ENCODE results near the gene NAIF1. TPM values are rescaled to one million over a fixed set of nuclear protein-coding genes. Genes with fewer than 3 reads are reported as not detected.
"Not testable (repeated sequence)": the region's sequence is repeated elsewhere in the genome, so short reads cannot be mapped to it uniquely, and the experiment has no call there.

Gene NAIF1
- total and polyA plus RNA-seq, 4 donors, result 7.2 to 13.3 (median 11.0) TPM

- no peak overlapping the region for H3K27ac ChIP-seq (ENCODE audit: low read depth, low read length)
- H3K4me3 ChIP-seq (ENCODE audit: low read depth, low read length), result no peak overlapping the region
- DNase-seq (ENCODE audit: low read depth in 4 of 6, low spot score in 6 of 6), result peak in 1 of 6 donors; percentile 63
- no peaks in the 10 kb centered on the region for H3K9me3 ChIP-seq (ENCODE audit: control insufficient read depth, insufficient read depth, low read length)
- no peaks in the 10 kb centered on the region for H3K27me3 ChIP-seq (ENCODE audit: control insufficient read depth, insufficient read depth, low read length)
- H3K36me3 ChIP-seq (ENCODE audit: control insufficient read depth, insufficient read depth, low read length), result no peaks in the 10 kb centered on the region
- WGBS (ENCODE audit: insufficient coverage), result 89% methylated on average over 13 of the region's 15 CpGs
- H3K4me1 ChIP-seq (ENCODE audit: control insufficient read depth, insufficient read depth, low read length), result peaks cover 17% of the 10 kb centered on the region
These were observed 15.0 kb downstream of the NAIF1 start for GRCh38 chr9:128051932-128052709.

- no peaks in the 10 kb centered on the region for H3K4me1 ChIP-seq (ENCODE audit: control insufficient read depth, insufficient read depth, low read length)
- no peak for DNase-seq (ENCODE audit: low read depth in 4 of 6, low spot score in 6 of 6)
- H3K4me3 ChIP-seq (ENCODE audit: low read depth, low read length), result no peak overlapping the region
- H3K9me3 ChIP-seq (ENCODE audit: control insufficient read depth, insufficient read depth, low read length), result no peaks in the 10 kb centered on the region
- WGBS (ENCODE audit: insufficient coverage), result 70% methylated on average over 1 of the region's 3 CpGs
- no peak overlapping the region for H3K27ac ChIP-seq (ENCODE audit: low read depth, low read length)
- H3K36me3 ChIP-seq (ENCODE audit: control insufficient read depth, insufficient read depth, low read length), result no peaks in the 10 kb centered on the region
- no peaks in the 10 kb centered on the region for H3K27me3 ChIP-seq (ENCODE audit: control insufficient read depth, insufficient read depth, low read length)
These were observed 17.3 kb downstream of the NAIF1 start for GRCh38 chr9:128049843-128050242.

GRCh38 chr9:128048663-128049062 lies 18.5 kb downstream of the NAIF1 start:
- Histone ChIP-seq H3K27ac (ENCODE audit: low read depth, low read length) (no peak overlapping the region), H3K36me3 (ENCODE audit: control insufficient read depth, insufficient read depth, low read length) (no peaks in the 10 kb centered on the region)
- no peak for DNase-seq (ENCODE audit: low read depth in 4 of 6, low spot score in 6 of 6)

GRCh38 chr9:128047231-128047630 lies 19.9 kb downstream of the NAIF1 start:
- WGBS (ENCODE audit: insufficient coverage), result 70% methylated on average over 3 of the region's 6 CpGs
- peaks cover 4% of the 10 kb centered on the region for H3K4me1 ChIP-seq (ENCODE audit: control insufficient read depth, insufficient read depth, low read length)
- H3K27ac ChIP-seq (ENCODE audit: low read depth, low read length), result no peak overlapping the region
- H3K4me3 ChIP-seq (ENCODE audit: low read depth, low read length), result no peak overlapping the region
- H3K27me3 ChIP-seq (ENCODE audit: control insufficient read depth, insufficient read depth, low read length), result no peaks in the 10 kb centered on the region
- DNase-seq (ENCODE audit: low read depth in 4 of 6, low spot score in 6 of 6), result no peak
- no peaks in the 10 kb centered on the region for H3K9me3 ChIP-seq (ENCODE audit: control insufficient read depth, insufficient read depth, low read length)
- H3K36me3 ChIP-seq (ENCODE audit: control insufficient read depth, insufficient read depth, low read length), result no peaks in the 10 kb centered on the region

More at GRCh38 chr9:128048663-128049062, 18.5 kb downstream of the NAIF1 start:
- Histone ChIP-seq H3K4me3 (ENCODE audit: low read depth, low read length) (no peak overlapping the region), H3K4me1 (ENCODE audit: control insufficient read depth, insufficient read depth, low read length) (peaks cover under 1% of the 10 kb centered on the region), H3K9me3 (ENCODE audit: control insufficient read depth, insufficient read depth, low read length) (no peaks in the 10 kb centered on the region), H3K27me3 (ENCODE audit: control insufficient read depth, insufficient read depth, low read length) (no peaks in the 10 kb centered on the region)

- Histone ChIP-seq H3K36me3 (ENCODE audit: control insufficient read depth, insufficient read depth, low read length) (no peaks in the 10 kb centered on the region), H3K27ac (ENCODE audit: low read depth, low read length) (no peak overlapping the region), H3K4me1 (ENCODE audit: control insufficient read depth, insufficient read depth, low read length) (peaks cover 4% of the 10 kb centered on the region), H3K27me3 (ENCODE audit: control insufficient read depth, insufficient read depth, low read length) (no peaks in the 10 kb centered on the region), H3K9me3 (ENCODE audit: control insufficient read depth, insufficient read depth, low read length) (no peaks in the 10 kb centered on the region), H3K4me3 (ENCODE audit: low read depth, low read length) (no peak overlapping the region)
- peak in 2 of 6 donors; percentile 10 to 38 for DNase-seq (ENCODE audit: low read depth in 4 of 6, low spot score in 6 of 6)
- WGBS (ENCODE audit: insufficient coverage), result 43% methylated on average over 1 of the region's 1 CpG
These were observed 21.3 kb downstream of the NAIF1 start for GRCh38 chr9:128045831-128046230.

- H3K36me3 ChIP-seq (ENCODE audit: control insufficient read depth, insufficient read depth, low read length); DNase-seq (ENCODE audit: low read depth in 4 of 6, low spot score in 6 of 6); H3K9me3 ChIP-seq (ENCODE audit: control insufficient read depth, insufficient read depth, low read length); H3K27me3 ChIP-seq (ENCODE audit: control insufficient read depth, insufficient read depth, low read length); H3K27ac ChIP-seq (ENCODE audit: low read depth, low read length); H3K4me3 ChIP-seq (ENCODE audit: low read depth, low read length); H3K4me1 ChIP-seq (ENCODE audit: control insufficient read depth, insufficient read depth, low read length): not testable (repeated sequence)
- WGBS (ENCODE audit: insufficient coverage), result no CpG with 5 or more reads among the region's 6 CpGs
These were observed 21.7 kb downstream of the NAIF1 start for GRCh38 chr9:128045409-128045808.

- H3K36me3 ChIP-seq (ENCODE audit: control insufficient read depth, insufficient read depth, low read length), result no peaks in the 10 kb centered on the region
- WGBS (ENCODE audit: insufficient coverage), result 33% methylated on average over 6 of the region's 7 CpGs
- H3K4me1 ChIP-seq (ENCODE audit: control insufficient read depth, insufficient read depth, low read length), result peaks cover 4% of the 10 kb centered on the region
- H3K9me3 ChIP-seq (ENCODE audit: control insufficient read depth, insufficient read depth, low read length), result no peaks in the 10 kb centered on the region
- H3K27me3 ChIP-seq (ENCODE audit: control insufficient read depth, insufficient read depth, low read length), result no peaks in the 10 kb centered on the region
- no peak overlapping the region for H3K4me3 ChIP-seq (ENCODE audit: low read depth, low read length)
- no peak for DNase-seq (ENCODE audit: low read depth in 4 of 6, low spot score in 6 of 6)
- H3K27ac ChIP-seq (ENCODE audit: low read depth, low read length), result no peak overlapping the region
These were observed 23.7 kb downstream of the NAIF1 start for GRCh38 chr9:128043467-128043868.

- no peak for DNase-seq (ENCODE audit: low read depth in 4 of 6, low spot score in 6 of 6)
- Histone ChIP-seq H3K36me3 (ENCODE audit: control insufficient read depth, insufficient read depth, low read length) (no peaks in the 10 kb centered on the region), H3K4me1 (ENCODE audit: control insufficient read depth, insufficient read depth, low read length) (peaks cover 4% of the 10 kb centered on the region), H3K9me3 (ENCODE audit: control insufficient read depth, insufficient read depth, low read length) (no peaks in the 10 kb centered on the region), H3K4me3 (ENCODE audit: low read depth, low read length) (no peak overlapping the region), H3K27ac (ENCODE audit: low read depth, low read length) (no peak overlapping the region), H3K27me3 (ENCODE audit: control insufficient read depth, insufficient read depth, low read length) (no peaks in the 10 kb centered on the region)
- 22% methylated on average over 5 of the region's 7 CpGs for WGBS (ENCODE audit: insufficient coverage)
These were observed 25.1 kb downstream of the NAIF1 start for GRCh38 chr9:128042043-128042442.

GRCh38 chr9:128040783-128041182 lies 26.3 kb downstream of the NAIF1 start:
- H3K4me1 ChIP-seq (ENCODE audit: control insufficient read depth, insufficient read depth, low read length); H3K27ac ChIP-seq (ENCODE audit: low read depth, low read length); H3K36me3 ChIP-seq (ENCODE audit: control insufficient read depth, insufficient read depth, low read length); DNase-seq (ENCODE audit: low read depth in 4 of 6, low spot score in 6 of 6); H3K9me3 ChIP-seq (ENCODE audit: control insufficient read depth, insufficient read depth, low read length); H3K27me3 ChIP-seq (ENCODE audit: control insufficient read depth, insufficient read depth, low read length); H3K4me3 ChIP-seq (ENCODE audit: low read depth, low read length): not testable (repeated sequence)
- WGBS (ENCODE audit: insufficient coverage), result no CpG with 5 or more reads among the region's 3 CpGs

- WGBS (ENCODE audit: insufficient coverage), result 83% methylated on average over 3 of the region's 3 CpGs
- DNase-seq (ENCODE audit: low read depth in 4 of 6, low spot score in 6 of 6); H3K9me3 ChIP-seq (ENCODE audit: control insufficient read depth, insufficient read depth, low read length); H3K4me3 ChIP-seq (ENCODE audit: low read depth, low read length); H3K4me1 ChIP-seq (ENCODE audit: control insufficient read depth, insufficient read depth, low read length); H3K36me3 ChIP-seq (ENCODE audit: control insufficient read depth, insufficient read depth, low read length); H3K27ac ChIP-seq (ENCODE audit: low read depth, low read length); H3K27me3 ChIP-seq (ENCODE audit: control insufficient read depth, insufficient read depth, low read length): not testable (repeated sequence)
These were observed 30.6 kb downstream of the NAIF1 start for GRCh38 chr9:128036522-128036921.
